HG03025 (cell line): Measurements from ENCODE around the gene MAP3K7.

ENCODE experiments used
- ATAC-seq: cut with Tn5 transposase; IDR thresholded peaks from one replicate; pipeline ENCODE4 v1.9.1; 2021; ENCODE audit warnings: mild to moderate bottlenecking, moderate library complexity; ENCODE audit not compliant: unreplicated experiment, low FRiP score

MAP3K7 gene

DNA sequence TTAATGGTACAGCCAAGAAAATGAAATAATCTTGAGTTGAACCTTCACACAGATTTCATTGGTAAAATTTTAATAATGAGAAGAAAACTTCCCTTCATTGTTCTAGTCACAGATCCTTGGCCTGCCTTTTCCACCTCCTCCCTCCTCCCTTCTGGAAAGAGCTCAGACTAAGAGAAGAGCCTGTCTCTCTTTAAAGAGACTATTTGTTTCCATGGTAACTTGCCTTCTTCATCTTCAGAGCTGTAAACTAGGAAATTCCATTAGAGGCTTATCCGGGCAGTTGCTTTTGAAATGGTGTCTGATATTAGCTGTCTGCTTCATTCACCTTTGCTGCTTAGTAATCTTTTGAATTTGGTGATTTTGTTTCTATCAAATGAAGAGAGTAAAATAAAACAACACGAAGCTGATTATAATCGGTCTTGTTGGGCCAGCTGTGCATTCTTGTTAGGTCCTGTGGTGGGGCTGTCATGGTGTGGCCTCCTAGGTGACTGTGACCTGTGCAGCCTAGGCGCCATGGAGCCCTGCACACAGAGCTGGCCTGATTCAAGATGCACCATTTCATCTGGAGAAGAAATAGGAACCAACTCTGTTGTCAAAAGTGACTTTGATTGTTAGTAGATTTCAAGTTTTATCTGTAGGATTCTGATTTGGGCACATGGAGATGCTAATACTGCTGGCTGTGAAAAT lies 96.7 kb downstream of the MAP3K7 start:
- no peak for ATAC-seq

DNA sequence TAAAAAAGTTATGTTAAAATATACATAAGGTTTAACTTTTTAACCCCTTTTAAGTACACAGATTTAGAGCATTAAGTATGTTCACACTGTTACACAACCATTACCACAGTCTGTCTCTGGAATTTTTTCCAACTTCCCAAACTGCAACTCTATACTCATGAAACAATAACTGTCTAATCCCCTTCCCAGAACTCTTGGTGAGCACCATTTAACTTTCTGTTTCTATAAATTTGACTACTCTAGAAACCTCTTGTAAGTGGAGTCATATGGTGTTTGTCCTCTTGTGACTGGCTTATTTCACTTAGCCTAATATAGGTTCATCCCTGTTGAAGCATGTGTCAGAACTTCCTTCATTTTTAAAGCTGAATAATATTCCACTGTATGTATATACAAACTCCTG lies 98.1 kb downstream of the MAP3K7 start:
- ATAC-seq: no peak

DNA sequence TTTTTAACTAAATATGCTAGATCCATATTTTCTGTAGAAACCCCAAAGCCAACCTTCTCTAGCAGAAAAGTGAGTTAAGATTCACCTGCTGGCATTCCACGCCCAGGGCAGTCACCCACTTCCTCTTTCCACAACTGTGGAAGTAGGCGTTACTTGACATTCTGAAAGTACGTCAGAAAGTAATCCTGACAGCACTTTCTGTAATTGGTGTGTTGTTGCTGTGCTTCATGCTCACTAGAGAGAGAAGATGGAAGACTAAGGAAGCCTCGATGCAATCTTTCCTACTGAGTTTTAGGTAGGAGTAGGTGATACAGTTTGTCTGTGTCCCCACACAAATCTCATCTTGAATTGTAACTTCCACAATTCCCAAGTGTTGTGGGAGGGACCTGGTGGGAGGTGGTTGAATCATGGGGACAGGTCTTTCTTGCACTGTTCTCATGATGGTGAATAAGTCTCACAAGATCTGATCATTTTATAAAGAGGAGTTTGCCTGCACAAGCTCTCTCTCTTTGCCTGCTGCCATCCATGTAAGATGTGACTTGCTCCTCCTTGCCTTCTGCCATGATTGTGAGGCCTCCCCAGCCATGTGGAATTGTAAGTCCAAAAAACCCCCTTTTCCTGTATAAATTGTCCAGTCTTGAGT lies 101.1 kb downstream of the MAP3K7 start:
- no peak for ATAC-seq

DNA sequence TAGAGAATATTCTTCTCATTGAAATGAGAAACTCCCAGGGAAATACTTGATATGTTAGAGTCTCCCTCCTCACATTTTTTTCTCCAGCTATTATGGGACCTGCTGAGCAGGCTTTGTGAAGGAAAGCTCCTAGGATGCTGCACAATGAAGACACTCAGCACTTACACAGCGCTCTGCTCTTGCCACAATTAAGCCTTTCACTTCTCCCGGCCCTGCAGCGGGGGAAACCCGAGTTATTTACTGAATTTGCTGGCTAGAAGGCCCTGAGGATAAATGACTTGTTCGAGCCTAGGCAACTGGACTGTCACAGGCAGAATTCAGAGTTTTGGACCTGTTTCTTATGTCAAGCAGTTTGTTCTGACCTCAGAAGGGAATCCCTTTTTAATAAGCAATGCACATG lies 102.0 kb downstream of the MAP3K7 start:
- no peak for ATAC-seq

DNA sequence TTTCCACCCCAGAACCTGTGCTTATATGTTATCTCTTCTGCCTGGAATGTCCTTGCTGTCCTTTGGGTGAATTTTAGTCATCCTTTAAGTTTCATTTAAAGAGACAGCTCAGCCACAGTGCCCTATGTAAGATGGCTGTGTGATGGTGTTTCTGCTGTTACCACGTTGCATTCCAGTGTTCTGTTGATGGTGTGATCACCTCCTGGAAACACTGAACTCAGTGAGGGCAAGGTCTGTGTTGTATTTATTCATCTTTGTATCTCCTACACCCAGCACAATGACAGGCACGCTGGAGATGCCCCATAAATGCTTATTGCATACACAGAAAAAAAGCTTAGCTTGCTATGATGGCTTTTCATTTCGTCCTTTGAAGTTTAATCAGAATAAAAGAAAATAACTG lies 102.5 kb downstream of the MAP3K7 start:
- ATAC-seq: no peak

DNA sequence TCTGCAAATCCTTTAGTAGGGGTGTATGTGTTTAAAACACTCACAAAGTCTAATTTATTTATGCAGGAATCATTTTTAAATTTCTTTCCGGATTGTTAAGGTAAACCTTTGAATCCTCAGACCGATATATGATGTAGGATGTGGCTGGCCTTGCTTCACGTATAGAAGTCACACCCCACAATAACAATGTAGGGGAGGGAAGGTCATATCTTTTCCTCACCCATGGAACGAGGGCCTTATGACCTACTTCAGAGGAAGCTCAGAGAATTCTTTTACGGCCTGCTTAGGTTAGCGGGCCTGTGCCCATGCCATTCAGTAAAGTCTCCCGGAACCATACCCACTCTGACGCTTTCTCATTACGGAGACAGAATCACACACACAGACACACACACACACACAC lies 102.9 kb downstream of the MAP3K7 start:
- no peak for ATAC-seq

DNA sequence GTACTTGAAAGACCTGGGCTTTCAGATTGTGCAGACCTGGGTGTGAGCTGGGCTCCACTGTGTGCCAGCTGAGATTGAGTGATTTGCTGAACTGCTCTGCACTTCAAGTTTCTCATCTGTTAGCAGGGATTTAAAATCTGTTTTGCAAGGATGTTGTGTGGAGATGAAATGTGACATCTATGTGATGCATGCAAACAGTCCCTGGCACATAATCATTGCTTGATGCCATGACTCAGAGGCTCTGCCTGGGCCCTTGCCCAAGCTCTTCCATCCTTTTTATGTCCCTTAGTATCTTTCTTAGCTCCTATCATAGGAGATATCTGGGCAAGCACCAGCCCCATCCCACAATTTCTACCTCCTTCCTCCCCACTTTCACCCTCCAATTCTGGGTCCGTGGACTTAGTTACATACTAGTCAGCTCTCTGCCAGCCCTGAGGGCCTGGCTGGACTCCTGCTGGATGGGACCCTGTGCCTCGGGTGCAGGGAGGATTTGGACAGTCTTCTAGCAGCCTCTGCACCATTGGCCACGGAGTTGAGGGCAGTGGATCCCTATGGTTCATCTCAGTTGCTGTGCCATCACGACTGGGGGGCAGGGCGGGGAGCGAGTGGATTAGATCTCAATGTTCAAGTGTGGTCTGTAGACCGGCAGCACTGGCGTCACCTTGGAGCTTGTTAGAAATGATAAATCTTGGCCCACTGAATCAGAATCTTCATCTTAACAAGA lies 103.6 kb downstream of the MAP3K7 start:
- ATAC-seq: no peak

DNA sequence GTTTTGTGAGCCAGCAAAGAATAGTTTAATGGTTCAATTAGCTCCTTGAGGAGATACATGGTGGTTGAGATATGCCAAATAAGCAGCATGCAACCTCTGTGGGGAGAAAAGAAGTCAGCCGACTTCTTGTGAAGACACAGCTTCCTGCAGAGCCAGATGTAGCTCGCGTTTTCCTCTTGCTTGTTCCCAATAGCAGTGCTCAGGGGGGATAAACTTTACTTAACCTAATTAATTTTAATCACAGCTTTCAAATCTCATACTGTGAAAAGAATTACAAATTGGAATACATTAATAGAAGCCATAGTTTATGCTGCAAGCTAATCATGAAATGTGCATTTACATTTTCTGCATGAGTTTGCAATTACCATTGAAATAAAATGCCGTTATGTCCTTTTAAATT lies 106.2 kb downstream of the MAP3K7 start:
- no peak for ATAC-seq

DNA sequence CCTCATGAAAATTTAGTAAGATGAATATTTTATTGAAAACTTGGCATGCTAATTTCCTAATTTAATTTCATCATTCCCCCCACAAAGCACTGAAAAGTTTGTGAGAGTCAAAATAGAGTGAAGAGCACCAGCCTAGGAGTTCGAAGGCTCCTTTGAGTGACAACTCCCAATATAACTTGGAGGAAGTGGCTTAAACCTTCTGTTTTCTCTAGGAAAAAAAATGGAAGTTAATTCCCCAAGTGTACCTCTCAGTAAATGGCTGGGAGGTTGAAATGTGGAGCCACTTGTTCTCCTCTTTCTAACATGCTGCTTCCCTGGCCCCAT lies 107.3 kb downstream of the MAP3K7 start:
- no peak for ATAC-seq

DNA sequence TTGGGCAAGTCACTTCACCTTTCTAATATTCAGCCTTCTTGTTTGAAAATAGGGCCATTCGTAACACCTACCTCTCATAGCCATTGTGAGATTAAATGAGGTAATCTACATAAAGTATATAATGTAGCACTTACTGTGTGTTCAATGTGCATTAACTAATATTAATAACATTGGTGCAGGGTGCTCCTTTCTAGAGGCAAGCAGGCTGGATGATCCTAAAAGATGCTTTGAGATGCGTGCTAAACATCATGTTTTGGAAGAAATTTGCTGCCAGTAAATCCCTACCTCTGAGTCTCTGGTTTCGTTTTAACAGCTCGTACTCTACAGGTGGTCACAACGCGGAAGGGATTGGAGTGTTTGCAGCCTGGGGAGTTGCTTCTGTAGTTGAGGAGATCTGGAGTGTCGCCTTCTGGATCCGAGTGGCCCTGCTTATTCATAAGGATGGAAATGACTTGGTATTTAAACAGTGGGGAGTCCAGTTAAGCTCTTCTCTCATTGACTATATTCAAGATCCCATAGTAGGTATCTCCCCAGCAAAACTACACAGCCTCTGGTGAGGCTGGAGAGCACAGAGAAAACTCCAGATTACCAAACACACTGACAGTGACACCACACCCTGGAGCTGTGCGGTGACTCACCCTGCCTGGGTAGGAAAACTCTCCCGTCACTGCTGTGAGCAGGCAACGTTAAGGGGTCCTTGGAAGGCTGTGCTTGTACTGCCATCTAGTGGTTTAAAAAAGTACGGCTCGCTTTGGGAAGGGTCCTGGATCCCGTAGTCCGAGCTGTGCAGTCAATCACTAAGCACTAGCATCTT lies 107.9 kb downstream of the MAP3K7 start:
- peak; percentile 84 for ATAC-seq

DNA sequence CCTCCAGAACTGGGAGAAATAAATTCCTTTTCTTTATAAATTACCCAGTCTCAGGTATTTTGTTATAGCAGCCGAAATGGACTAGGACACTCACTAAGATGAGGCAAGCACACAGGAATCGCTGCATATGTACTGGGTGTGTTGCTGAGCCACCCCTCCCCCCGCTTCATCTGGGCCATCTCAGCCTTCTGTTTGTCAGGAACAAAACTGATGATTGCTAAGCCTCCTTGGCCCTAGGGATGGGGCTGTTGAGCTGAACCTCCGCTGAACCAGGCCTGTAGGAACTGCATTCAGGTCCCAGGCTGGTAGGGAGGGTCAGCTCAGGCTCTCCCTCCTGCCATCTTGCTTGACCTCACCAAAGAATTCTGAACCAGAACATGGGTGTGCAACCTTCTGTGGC lies 108.6 kb downstream of the MAP3K7 start:
- no peak for ATAC-seq

DNA sequence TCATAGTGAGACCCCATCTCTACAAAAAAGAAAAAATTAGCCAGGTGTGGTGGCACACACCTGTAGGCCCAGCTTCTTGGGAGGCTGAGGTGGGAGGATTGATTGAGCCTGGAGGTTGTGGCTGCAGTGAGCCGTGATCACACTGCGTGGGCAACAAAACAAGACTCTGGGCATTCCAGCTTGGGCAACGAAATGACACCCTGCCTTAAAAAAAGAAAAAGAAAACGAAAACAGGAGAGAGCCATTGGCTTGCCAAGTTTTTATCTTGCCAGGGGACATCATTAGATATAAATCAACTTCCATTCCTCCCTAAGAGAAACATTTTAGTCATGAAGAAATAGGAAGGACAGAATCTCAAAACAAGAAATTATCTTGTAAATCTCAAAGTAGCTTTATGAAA lies 109.5 kb downstream of the MAP3K7 start:
- no peak for ATAC-seq

DNA sequence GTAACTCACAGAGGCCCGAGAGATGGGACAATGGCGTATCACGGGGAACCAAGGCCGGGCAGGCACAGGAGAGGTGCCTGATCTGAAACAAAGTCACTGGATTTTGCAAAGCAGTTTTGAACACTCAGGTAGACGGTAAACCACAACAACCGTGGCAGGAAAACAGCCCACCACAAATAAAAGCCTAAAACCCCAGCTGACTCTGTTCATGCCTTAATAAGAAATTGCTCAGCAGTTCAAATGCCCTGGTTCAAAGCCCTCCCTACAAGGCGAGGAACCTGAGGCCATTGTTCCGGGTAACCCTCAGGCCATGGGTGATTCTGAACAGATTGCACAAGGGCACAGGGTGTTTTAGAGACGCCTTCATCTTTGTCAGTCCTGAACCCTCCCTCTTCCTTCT lies 114.2 kb downstream of the MAP3K7 start:
- ATAC-seq: no peak

DNA sequence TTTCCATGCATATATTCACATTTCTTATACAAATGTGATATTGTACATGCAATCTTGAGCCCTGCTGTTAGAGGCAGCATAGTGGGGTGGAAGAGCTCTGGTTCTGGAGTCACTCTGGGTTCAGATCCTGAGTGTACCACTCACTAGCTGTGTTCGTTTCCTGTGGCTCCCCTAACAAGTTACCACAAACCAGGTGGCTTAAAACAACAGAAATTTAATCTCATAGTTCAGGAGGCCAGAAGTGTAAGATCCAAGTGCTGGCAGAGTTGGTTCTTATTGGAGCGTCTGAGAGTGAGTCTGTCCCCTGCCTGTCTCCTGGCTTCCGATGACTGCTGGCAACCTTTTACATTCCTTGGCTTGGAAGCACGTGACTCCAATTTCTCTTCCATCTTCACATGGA lies 115.6 kb downstream of the MAP3K7 start:
- ATAC-seq: no peak

DNA sequence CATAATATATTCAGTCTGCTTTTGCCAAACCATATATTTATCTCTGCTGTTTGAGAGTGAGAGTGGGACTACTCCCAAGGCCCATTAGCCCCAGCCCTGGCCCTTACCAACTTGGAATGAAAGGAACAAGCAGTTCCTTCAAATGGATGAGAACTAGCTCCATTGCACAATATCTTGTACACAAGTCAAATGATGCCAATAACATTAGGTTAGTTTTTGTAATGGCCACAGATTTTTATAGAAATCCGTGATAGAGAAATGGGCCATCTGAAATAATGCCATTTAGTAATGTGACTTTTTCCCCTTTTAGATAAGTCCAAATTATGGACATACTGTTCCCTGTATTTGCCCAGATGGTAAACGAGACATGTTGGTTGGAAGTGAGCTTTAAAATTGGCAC lies 117.0 kb downstream of the MAP3K7 start:
- no peak for ATAC-seq

DNA sequence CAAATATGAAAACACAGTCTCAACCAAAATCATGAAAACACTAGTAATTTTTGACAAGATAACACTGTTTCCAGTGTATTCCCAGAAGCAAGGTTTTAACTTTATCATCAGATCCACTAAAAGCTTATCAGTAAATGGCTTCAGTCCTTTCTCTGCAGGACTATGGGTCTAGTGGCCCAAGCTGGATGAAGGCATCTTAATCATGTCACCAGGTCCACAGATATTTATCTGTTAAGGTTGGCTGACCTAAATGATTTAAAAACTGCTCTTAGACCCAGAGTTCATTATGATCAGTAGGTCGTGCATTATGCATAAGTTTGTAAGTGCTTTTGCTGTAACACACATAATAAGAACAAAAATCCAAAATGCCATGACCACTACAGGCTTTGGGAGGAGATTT lies 118.0 kb downstream of the MAP3K7 start:
- no peak for ATAC-seq

DNA sequence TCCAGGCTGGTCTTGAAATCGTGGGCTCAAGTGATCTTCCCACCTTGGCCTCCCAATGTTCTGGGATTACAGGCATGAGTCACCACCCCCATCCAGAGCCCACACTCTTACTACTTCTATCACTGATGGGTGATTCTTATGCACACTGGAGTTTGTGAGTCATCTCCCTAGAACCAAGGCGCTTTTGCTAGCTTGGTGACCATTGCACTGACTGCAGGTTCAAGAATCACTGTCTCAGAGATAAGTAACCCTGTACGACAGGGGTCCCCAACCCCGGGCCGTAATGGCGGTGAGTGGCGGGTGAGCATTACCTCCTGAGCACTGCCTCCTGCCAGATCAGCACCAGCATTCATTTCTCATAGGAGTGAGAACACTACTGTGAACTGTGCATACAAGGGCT lies 118.8 kb downstream of the MAP3K7 start:
- ATAC-seq: no peak

DNA sequence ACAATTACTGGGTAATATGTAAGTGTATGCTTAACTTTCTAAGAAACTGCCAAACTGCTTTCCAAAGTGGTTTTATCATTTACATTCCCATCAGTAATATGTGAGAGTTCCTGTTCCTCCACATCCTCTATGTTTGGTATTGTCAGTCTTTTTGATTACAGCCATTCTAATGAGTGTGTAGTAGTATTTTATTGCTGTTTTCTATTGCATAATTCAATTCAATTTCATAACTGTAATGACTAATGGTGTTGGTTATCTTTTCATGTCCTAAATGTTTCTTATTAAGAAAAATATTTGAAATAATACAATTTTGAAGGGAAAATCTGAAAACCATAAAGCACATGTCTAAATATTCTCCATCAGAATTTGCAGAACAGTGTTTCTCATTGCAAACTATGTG lies 119.3 kb downstream of the MAP3K7 start:
- no peak for ATAC-seq

DNA sequence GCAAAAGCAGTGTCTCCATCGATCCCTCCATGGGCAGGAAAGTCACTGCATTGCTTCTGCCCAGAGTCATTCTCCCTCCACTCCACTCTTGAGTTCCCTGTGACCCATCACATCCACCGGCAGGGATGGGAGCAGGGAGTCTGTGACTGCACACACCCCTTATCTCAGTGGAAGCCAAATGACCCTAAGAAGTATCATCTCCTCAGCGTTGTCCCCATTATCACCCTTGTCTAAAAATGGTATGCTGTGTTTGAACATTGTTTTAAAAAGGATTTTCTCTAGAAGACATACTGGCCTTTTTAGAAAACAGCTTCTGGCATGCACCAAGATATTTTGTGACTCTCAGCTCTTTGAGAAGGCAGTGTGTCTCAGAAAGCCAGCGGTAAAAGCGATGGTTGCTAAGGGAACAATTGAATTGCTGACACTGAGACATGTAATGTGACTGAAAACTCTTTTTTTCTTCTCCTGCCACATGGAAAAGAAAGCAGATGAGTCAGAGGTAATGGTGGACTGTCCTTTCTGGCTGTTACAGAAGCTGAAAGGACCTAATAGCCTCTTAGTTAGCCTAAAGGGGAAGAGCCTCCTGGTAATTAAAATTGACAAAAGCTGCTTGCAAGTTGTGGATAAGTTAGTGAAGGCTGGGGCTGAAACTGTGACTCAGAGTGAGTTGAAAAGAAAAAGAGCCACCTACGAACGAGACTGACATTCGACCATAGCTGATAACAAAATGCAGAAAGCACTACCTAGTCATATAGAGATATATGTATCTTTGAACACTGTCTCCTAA lies 120.5 kb downstream of the MAP3K7 start:
- ATAC-seq: peak; percentile 45

DNA sequence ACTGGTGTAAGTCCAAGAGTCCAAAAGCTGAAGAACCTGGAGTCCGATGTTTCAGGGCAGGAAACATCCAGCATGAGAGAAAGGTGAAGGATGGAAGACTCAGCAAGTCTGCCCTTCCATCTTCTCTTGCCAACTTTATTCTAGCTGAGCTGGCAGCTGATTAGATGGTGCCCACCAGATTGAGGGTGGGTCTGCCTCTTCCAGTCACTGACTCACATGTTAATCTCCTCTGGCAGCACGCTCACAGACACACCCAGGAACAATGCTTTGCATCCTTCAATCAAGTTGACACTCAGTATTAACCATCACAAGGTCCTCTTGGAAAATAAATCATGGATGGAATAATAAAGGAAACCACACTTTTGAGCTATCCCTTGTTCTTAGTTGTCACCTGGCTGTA lies 121.2 kb downstream of the MAP3K7 start:
- no peak for ATAC-seq
